PC-9 (cell line): ENCODE measurements around the gene OLIG2. TPM values are rescaled to one million over a fixed set of nuclear protein-coding genes. Genes with fewer than 3 reads are reported as not detected.

Source experiments
- BruUV-seq: library from RNA; stranded (reverse); fragments of 400-500 nt; replicated peaks from 2 replicates; lab custom pipeline; 2021; lab: Mats Ljungman, UMichigan
- CTCF ChIA-PET: fragments of 300-600 bp; sonication (Branson Sonifier 250); formaldehyde crosslinking; loops from one replicate; lab custom pipeline; 2022; ENCODE audit warnings: antibody characterized with exemption; lab: Charles Lee
- POLR2A ChIA-PET: fragments of 300-600 bp; sonication (Branson Sonifier 250); formaldehyde crosslinking; loops from one replicate; lab custom pipeline; 2022; ENCODE audit warnings: antibody characterized with exemption; ENCODE audit not compliant: unreplicated experiment; lab: Charles Lee
- DNase-seq, 2 experiments: peaks; one replicate each; pipeline versions ENCODE4 v3.0.0 to v3.0.0-alpha.2; 2015 to 2022; ENCODE audit warnings: mixed read lengths in 1 of 2
- H2AFZ ChIP-seq: fragments of 200-600 bp; sonication (generic); 2 replicates; pipeline ENCODE4 v1.8.1; 2017; ENCODE audit warnings: antibody characterized with exemption
- H3F3A ChIP-seq: fragments of 200-600 bp; sonication (generic); 2 replicates; pipeline ENCODE4 v1.8.1; 2017; ENCODE audit warnings: antibody characterized with exemption, mild to moderate bottlenecking, low read depth; ENCODE audit not compliant: insufficient read depth
- H3K27ac ChIP-seq: fragments of 200-600 bp; sonication (generic); 2 replicates; pipeline ENCODE4 v1.6.1; 2016; ENCODE audit warnings: mixed run types
- H3K27me3 ChIP-seq: fragments of 200-600 bp; sonication (generic); 2 replicates; pipeline ENCODE4 v1.6.1; 2016; ENCODE audit warnings: low read depth, mixed run types; ENCODE audit not compliant: insufficient read depth
- H3K36me3 ChIP-seq: fragments of 200-600 bp; sonication (generic); 2 replicates; pipeline ENCODE4 v1.6.1; 2016; ENCODE audit warnings: low read depth, mixed run types
- H3K4me1 ChIP-seq: fragments of 200-600 bp; sonication (generic); replicated peaks from 2 replicates; pipeline ENCODE4 v1.6.1; 2016; ENCODE audit warnings: mixed run types; ENCODE audit not compliant: insufficient read depth
- H3K4me2 ChIP-seq: fragments of 200-600 bp; sonication (generic); 2 replicates; pipeline ENCODE4 v1.6.1; 2017; ENCODE audit warnings: mixed run types
- H3K4me3 ChIP-seq: fragments of 200-600 bp; sonication (generic); 2 replicates; pipeline ENCODE4 v1.6.1; 2016; ENCODE audit warnings: mixed run types
- H3K79me2 ChIP-seq: fragments of 200-600 bp; sonication (generic); 2 replicates; pipeline ENCODE4 v1.6.1; 2017; ENCODE audit warnings: low read depth, mixed run types
- H3K9me2 ChIP-seq: fragments of 200-600 bp; sonication (generic); 2 replicates; pipeline ENCODE4 v1.8.1; 2017; ENCODE audit warnings: mild to moderate bottlenecking; ENCODE audit not compliant: insufficient read depth
- H3K9me3 ChIP-seq: fragments of 200-600 bp; sonication (generic); 2 replicates; pipeline ENCODE4 v1.8.1; 2016; ENCODE audit warnings: low read depth; ENCODE audit not compliant: insufficient read depth
- H4K20me1 ChIP-seq: fragments of 200-600 bp; sonication (generic); 2 replicates; pipeline ENCODE4 v1.8.1; 2017; ENCODE audit not compliant: insufficient read depth
- CTCF ChIP-seq: fragments of 200-600 bp; sonication (generic); conservative IDR thresholded peaks from 2 replicates; pipeline ENCODE4 v1.6.1; 2017; ENCODE audit warnings: mixed run types, antibody characterized with exemption, mild to moderate bottlenecking, moderate library complexity
- EZH2 ChIP-seq: fragments of 200-600 bp; sonication (generic); IDR thresholded peaks from 2 replicates; pipeline ENCODE4 v1.8.0; 2017; ENCODE audit warnings: antibody characterized with exemption, low read depth
- intact Hi-C: fragments of 100-400 bp; cut with micrococcal nuclease; formaldehyde crosslinking; loops from one replicate; pipeline ENCODE4 v1.10.0; 2022; ENCODE audit not compliant: unreplicated experiment
- total RNA-seq: library from RNA; stranded (reverse); gene quantifications from 2 replicates; pipeline ENCODE4 v1.2.3, GENCODE V29; 2021

Gene OLIG2
- total RNA-seq, 1 experiment from 2014 or later, result not detected

- no peak for DNase-seq
- CTCF ChIA-PET, result no interaction called here
- POLR2A ChIA-PET, result no interaction called here
- Histone ChIP-seq H3K36me3 (no peaks in the 10 kb centered on the region), H4K20me1 (no peaks in the 10 kb centered on the region), H3F3A (no peaks in the 10 kb centered on the region), H2AFZ (no peak overlapping the region), H3K4me1 (no peaks in the 10 kb centered on the region), H3K27me3 (peaks cover 58% of the 10 kb centered on the region), H3K4me2 (no peak overlapping the region), H3K27ac (no peak overlapping the region), H3K9me2 (no peaks in the 10 kb centered on the region), H3K9me3 (no peaks in the 10 kb centered on the region), H3K79me2 (no peaks in the 10 kb centered on the region), H3K4me3 (no peak overlapping the region)
- TF ChIP-seq CTCF (no peak), EZH2 (no peak)
- BruUV-seq, result no TSS peak
- intact Hi-C loops, result no loop called here
These were observed 10.9 kb downstream of the OLIG2 start for GRCh38 chr21:33036430-33037162.

DNA sequence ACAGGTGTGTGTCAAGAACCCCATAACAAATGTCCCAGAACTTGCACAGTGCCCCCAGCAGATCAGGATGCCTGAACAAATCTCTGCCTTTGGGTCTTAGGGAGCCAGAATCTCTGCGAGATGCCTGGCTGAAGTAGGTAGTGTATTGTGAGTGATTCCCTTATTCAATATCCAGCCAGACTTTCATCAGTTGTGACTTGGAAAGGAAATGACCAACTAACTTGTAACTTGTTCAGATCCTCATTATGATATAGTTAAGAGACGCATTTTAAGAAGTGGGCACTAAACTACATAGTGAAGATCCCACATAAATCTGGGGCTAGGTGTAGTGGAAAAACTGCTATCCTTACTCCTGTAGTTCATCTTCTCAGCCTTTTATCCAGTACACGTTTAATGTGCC is 11.8 kb downstream of the OLIG2 start:
- intact Hi-C loops, result no loop called here
- no peaks in the 10 kb centered on the region for H3K9me2 ChIP-seq
- no peaks in the 10 kb centered on the region for H3K36me3 ChIP-seq
- H3K79me2 ChIP-seq, result no peaks in the 10 kb centered on the region
- no peaks in the 10 kb centered on the region for H4K20me1 ChIP-seq
- ChIA-PET CTCF (no interaction called here), POLR2A (no interaction called here)
- no peak overlapping the region for H3K27ac ChIP-seq
- H2AFZ ChIP-seq, result no peak overlapping the region
- no peaks in the 10 kb centered on the region for H3F3A ChIP-seq
- BruUV-seq, result no TSS peak
- no peaks in the 10 kb centered on the region for H3K9me3 ChIP-seq
- no peak overlapping the region for H3K4me2 ChIP-seq
- H3K4me3 ChIP-seq, result no peak overlapping the region
- TF ChIP-seq EZH2 (no peak), CTCF (no peak)
- peaks cover 49% of the 10 kb centered on the region for H3K27me3 ChIP-seq
- DNase-seq, result no peak
- H3K4me1 ChIP-seq, result no peaks in the 10 kb centered on the region

DNA sequence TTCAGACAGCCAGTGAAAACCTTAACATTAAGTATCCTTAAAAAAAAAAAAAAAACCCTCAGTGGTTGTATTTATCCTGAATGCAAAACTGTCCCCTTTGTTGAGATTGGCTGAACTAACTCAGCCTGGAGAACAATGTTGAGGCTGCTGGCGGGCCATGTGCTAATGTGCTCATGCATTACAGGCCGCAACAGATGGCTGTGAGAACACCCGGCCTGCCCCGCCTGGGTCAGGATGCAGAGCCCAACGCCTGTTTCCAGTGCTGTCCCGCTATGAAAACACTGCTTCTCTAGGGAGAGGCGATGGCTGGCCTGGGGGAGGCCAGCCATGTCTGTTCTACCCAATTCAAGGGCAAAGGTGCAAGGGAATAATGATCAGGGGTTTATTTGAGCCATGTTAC is 13.8 kb downstream of the OLIG2 start:
- H2AFZ ChIP-seq, result no peak overlapping the region
- CTCF ChIA-PET, result no interaction called here
- POLR2A ChIA-PET, result no interaction called here
- H4K20me1 ChIP-seq, result no peaks in the 10 kb centered on the region
- no peaks in the 10 kb centered on the region for H3K4me1 ChIP-seq
- H3K27ac ChIP-seq, result no peak overlapping the region
- no peaks in the 10 kb centered on the region for H3K9me2 ChIP-seq
- intact Hi-C loops, result no loop called here
- no peak for DNase-seq
- no peak overlapping the region for H3K4me2 ChIP-seq
- no peaks in the 10 kb centered on the region for H3F3A ChIP-seq
- no TSS peak for BruUV-seq
- no peaks in the 10 kb centered on the region for H3K36me3 ChIP-seq
- H3K9me3 ChIP-seq, result no peaks in the 10 kb centered on the region
- no peak for TF ChIP-seq EZH2
- TF ChIP-seq CTCF, result no peak
- peaks cover 41% of the 10 kb centered on the region for H3K27me3 ChIP-seq
- H3K79me2 ChIP-seq, result no peaks in the 10 kb centered on the region
- no peak overlapping the region for H3K4me3 ChIP-seq
